ENCODE data around the gene EFHD2.
"Not testable (repeated sequence)": the region's sequence is repeated elsewhere in the genome, so short reads cannot be mapped to it uniquely, and the experiment has no call there.

EFHD2 gene

DNA sequence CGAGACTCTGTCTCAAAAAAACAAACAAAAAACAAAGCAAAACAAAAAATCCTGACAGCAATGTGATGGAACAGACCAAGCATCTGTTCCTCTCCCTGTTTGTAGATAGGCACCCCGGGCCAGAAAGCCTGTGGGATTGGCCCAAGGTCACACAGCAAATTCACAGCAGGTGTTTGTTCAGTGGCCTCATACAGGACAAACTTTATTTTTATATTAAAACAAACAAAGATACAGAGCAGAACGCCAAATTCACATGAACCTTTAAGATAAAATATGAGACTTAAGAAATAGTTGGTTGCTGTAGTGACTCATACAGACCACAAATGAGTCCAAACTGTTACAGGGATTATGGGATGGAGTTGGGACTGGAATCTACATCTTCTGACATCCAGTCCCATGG lies 44.6 kb downstream of the EFHD2 start:
- no peak for TF ChIP-seq CTCF (conservative IDR thresholded peaks at IDR 0.05; ENCODE audit: low read depth, low read length)
- DNase-seq (ENCODE audit: low read depth): peak; percentile 77
- H3K4me3 ChIP-seq (ENCODE audit: low read depth, low read length): no peak overlapping the region

GRCh38 chr1:15455522-15455921 lies 45.8 kb downstream of the EFHD2 start:
- peak; percentile 58 for DNase-seq (ENCODE audit: low read depth)
- no peak for TF ChIP-seq CTCF (conservative IDR thresholded peaks at IDR 0.05; ENCODE audit: low read depth, low read length)
- H3K4me3 ChIP-seq (ENCODE audit: low read depth, low read length): no peak overlapping the region

GRCh38 chr1:15456313-15456954 lies 46.7 kb downstream of the EFHD2 start, which contains the start of gene CELA2A:
CELA2A (plus strand) TSS chr1:15456732; CDS start chr1:15456754, 22 bp downstream.
- no peak for TF ChIP-seq CTCF (conservative IDR thresholded peaks at IDR 0.05; ENCODE audit: low read depth, low read length)
- no peak within 1 kb of the TSS for H3K4me3 ChIP-seq (ENCODE audit: low read depth, low read length)
- DNase-seq (ENCODE audit: low read depth): no peak

DNA sequence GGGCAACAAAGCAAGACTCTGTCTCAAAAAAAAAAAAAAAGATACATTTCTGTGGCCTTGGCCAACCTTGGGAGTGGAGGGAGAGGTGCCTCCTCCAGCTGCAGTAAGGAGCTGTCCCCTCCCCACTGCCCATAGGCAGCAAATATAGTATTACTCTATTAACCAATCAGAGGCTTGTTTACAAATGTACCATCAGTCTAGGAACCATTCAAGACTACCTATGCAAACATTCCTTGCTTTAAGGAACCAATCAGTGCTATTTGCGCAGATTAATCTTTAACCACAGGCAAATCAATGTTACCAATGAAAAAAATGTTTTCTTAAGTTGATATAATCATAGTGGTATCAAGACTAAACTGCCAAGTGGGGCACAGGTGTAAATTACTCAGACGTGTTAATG lies 47.9 kb downstream of the EFHD2 start:
- no peak overlapping the region for H3K4me3 ChIP-seq (ENCODE audit: low read depth, low read length)
- TF ChIP-seq CTCF (conservative IDR thresholded peaks at IDR 0.05; ENCODE audit: low read depth, low read length): no peak
- no peak for DNase-seq (ENCODE audit: low read depth)

- not testable (repeated sequence) for H3K4me3 ChIP-seq (ENCODE audit: low read depth, low read length)
Observed at GRCh38 chr1:15458388-15458787, 48.7 kb downstream of the EFHD2 start.

DNA sequence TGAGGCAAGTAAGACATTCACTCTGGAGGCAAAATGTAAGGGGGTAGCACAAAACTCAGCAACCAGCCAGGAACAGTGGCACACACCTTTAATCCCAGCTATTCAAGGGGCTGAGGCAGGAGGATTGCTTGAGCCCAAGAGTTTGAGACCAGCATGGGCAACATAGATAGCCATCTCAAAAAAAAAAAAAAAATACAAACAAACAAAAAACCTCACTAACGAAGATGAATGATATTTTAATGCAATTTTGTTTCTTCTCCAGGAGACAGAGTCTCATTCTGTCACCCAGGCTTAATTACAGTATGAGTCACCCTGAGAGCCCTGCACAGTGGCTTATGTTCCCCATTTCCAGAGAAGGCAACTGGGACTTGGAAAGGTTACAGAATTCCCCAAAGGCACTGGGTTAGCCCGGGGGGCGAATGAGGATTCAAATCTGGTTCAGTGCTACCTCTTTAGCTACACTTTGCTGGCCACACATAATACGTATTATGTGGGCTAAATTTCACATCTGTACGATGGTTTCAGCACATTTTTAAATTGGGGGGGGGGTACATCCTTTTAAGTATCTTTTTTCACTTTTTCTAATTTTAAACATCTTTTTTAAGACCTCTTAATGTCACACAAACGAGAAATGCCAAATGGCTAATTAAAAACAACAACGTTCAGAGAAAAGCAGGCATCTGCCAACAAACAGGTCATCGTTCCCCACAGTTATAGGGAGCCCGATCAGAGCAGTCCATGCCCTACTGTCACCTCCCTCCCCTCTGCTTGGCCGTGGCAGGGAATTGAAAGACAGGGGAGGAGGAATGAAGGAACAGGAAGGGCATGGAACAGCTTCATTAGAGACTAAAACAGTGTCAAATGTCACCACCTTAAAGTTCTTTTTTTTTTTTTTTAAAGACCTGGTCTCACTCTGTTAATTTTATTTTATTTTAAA lies 50.4 kb downstream of the EFHD2 start:
- TF ChIP-seq CTCF (conservative IDR thresholded peaks at IDR 0.05; ENCODE audit: low read depth, low read length): no peak
- no peak overlapping the region for H3K4me3 ChIP-seq (ENCODE audit: low read depth, low read length)
- DNase-seq (ENCODE audit: low read depth): no peak

More at GRCh38 chr1:15458388-15458787, 48.7 kb downstream of the EFHD2 start:
- not testable (repeated sequence) for DNase-seq (ENCODE audit: low read depth)

DNA sequence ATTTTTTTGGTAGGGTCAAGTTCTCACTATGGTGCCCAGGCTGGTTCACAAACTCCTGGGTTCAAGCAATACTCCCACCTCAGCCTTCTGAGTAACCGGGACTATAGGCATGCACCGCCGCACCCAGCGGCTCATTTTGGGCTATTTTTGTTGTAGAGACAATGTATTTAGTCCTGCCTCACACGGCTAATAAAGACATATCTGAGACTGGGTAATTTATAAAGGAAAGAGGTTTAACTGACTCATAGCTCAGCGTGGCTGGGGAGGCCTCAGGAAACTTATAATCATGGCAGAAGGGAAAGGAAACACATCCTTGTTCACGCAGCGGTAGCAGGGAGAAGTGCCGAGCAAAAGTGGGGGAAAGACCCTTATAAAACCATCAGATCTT lies 51.0 kb downstream of the EFHD2 start:
- TF ChIP-seq CTCF (conservative IDR thresholded peaks at IDR 0.05; ENCODE audit: low read depth, low read length): no peak
- H3K4me3 ChIP-seq (ENCODE audit: low read depth, low read length): no peak overlapping the region
- no peak for DNase-seq (ENCODE audit: low read depth)

- H3K4me3 ChIP-seq (ENCODE audit: low read depth, low read length); DNase-seq (ENCODE audit: low read depth): not testable (repeated sequence)
Observed at GRCh38 chr1:15463064-15463800, 53.5 kb downstream of the EFHD2 start.

DNA sequence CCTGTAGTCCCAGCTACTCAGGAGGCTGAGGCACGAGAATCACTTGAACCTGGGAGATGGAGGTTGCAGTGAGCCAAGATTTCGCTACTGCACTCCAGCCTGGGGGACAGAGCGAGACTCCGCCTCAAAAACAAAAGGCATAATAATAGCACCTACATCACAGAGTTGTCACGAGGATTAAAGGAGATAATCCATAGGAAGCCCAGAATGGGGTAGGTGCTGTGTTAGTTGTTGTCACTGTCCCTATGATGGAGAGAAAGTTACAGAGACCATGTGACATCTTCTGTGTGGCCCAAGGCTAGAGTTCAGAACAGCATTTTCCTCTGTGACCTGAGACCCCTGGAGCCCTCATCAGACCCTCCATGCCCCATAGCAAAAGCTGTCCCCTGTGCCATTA lies 54.2 kb downstream of the EFHD2 start:
- DNase-seq (ENCODE audit: low read depth); H3K4me3 ChIP-seq (ENCODE audit: low read depth, low read length): not testable (repeated sequence)
